ENCODE results near the gene ADD2.

The ADD2 gene

GRCh38 chr2:70647873-70648481 lies 120.0 kb downstream of the ADD2 start:
- peak; percentile 79 for DNase-seq (ENCODE audit: low read depth)
- no peak overlapping the region for H3K4me3 ChIP-seq (ENCODE audit: low read length)
- TF ChIP-seq, protein P1, sequence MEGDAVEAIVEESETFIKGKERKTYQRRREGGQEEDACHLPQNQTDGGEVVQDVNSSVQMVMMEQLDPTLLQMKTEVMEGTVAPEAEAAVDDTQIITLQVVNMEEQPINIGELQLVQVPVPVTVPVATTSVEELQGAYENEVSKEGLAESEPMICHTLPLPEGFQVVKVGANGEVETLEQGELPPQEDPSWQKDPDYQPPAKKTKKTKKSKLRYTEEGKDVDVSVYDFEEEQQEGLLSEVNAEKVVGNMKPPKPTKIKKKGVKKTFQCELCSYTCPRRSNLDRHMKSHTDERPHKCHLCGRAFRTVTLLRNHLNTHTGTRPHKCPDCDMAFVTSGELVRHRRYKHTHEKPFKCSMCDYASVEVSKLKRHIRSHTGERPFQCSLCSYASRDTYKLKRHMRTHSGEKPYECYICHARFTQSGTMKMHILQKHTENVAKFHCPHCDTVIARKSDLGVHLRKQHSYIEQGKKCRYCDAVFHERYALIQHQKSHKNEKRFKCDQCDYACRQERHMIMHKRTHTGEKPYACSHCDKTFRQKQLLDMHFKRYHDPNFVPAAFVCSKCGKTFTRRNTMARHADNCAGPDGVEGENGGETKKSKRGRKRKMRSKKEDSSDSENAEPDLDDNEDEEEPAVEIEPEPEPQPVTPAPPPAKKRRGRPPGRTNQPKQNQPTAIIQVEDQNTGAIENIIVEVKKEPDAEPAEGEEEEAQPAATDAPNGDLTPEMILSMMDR (IDR thresholded peaks at IDR 0.05; ENCODE audit: insufficient read depth, low read depth, low read length, missing control alignments), result peak; percentile 100

GRCh38 chr2:70646420-70646818 lies 121.6 kb downstream of the ADD2 start:
- H3K4me3 ChIP-seq (ENCODE audit: low read length), result no peak overlapping the region
- no peak for DNase-seq (ENCODE audit: low read depth)
- TF ChIP-seq, protein P1 (IDR thresholded peaks at IDR 0.05; ENCODE audit: insufficient read depth, low read depth, low read length, missing control alignments), result no peak

GRCh38 chr2:70645733-70646419 lies 122.1 kb downstream of the ADD2 start:
- peak; percentile 11 for DNase-seq (ENCODE audit: low read depth)
- TF ChIP-seq, protein P1 (IDR thresholded peaks at IDR 0.05; ENCODE audit: insufficient read depth, low read depth, low read length, missing control alignments), result peak; percentile 27

DNA sequence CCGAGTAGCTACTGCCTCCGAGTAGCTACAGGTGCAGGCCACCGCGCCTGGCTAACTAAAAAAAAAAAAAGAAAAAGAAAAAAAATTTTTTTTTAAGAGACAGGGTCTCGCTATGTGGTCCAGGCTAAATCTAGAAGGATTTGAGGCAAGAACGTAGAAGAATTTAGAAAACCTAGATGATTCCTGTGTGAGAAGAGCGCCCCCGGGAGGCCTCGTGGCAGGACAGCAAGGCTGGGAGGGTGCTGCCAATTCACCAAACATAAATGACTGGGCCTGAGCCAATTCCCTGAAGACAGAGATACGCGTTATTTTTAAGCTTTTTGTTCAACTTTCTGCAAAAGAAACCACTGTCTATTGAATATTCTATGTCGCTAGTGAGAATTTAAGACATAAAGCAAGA lies 124.3 kb downstream of the ADD2 start:
- TF ChIP-seq, protein P1 (IDR thresholded peaks at IDR 0.05; ENCODE audit: insufficient read depth, low read depth, low read length, missing control alignments), result peak; percentile 73
- no peak overlapping the region for H3K4me3 ChIP-seq (ENCODE audit: low read length)
- peak; percentile 71 for DNase-seq (ENCODE audit: low read depth)

More at GRCh38 chr2:70645733-70646419, 122.1 kb downstream of the ADD2 start:
- no peak overlapping the region for H3K4me3 ChIP-seq (ENCODE audit: low read length)

DNA sequence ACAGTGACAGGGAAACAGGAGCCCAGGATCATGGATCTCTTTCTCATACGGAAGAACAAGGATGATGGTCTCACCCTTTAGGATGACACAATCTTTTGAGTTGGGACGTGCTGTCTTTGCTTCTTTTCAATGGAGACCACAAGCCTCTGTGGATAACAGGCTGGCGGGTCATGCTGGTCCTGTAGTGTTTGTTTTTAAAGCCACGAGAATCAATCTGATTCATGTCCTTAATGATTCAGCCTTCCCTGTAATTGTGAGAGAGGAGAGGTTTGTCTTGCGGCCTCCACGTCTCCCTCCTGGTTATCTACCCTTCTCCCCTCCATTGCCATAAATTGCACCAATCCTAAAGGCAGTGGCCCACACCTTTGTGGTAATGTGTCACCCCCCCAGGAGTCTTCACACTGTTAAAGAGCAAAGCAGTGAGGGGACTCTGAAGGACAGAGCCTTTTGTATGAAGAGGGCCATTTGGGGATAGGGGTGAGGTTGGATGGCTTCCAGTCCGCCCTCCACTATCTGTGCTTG lies 126.7 kb downstream of the ADD2 start:
- no peak overlapping the region for H3K4me3 ChIP-seq (ENCODE audit: low read length)
- TF ChIP-seq, protein P1 (IDR thresholded peaks at IDR 0.05; ENCODE audit: insufficient read depth, low read depth, low read length, missing control alignments), result no peak
- DNase-seq (ENCODE audit: low read depth), result peak; percentile 63

GRCh38 chr2:70639841-70640436 lies 128.1 kb downstream of the ADD2 start:
- H3K4me3 ChIP-seq (ENCODE audit: low read length), result no peak overlapping the region
- DNase-seq (ENCODE audit: low read depth), result no peak
- TF ChIP-seq, protein P1 (IDR thresholded peaks at IDR 0.05; ENCODE audit: insufficient read depth, low read depth, low read length, missing control alignments), result no peak

Data from epithelial cell of esophagus (primary cell).